Glomerular visceral epithelial cell (primary cell): Measurements from ENCODE around the gene SPPL2A.
"Not testable (repeated sequence)": the region's sequence is repeated elsewhere in the genome, so short reads cannot be mapped to it uniquely, and the experiment has no call there.

Experiments
- DNase-seq: peaks from one replicate; pipeline ENCODE4 v3.0.0-alpha.2; 2016; ENCODE audit errors: extremely low spot score

Gene SPPL2A

GRCh38 chr15:50767332-50767861 is 1.9 kb upstream of the SPPL2A start:
- DNase-seq: no peak

- no peak for DNase-seq
These were observed 878 bp downstream of the SPPL2A start for GRCh38 chr15:50764461-50765194.

- DNase-seq: peak; percentile 43
These were observed 6.7 kb downstream of the SPPL2A start for GRCh38 chr15:50758712-50759205.

GRCh38 chr15:50753463-50753862 is 12.0 kb downstream of the SPPL2A start:
- no peak for DNase-seq

GRCh38 chr15:50751394-50751793 is 14.1 kb downstream of the SPPL2A start:
- no peak for DNase-seq

- DNase-seq: no peak
These were observed 15.2 kb downstream of the SPPL2A start for GRCh38 chr15:50750227-50750705.

GRCh38 chr15:50747523-50747922 is 18.0 kb downstream of the SPPL2A start:
- no peak for DNase-seq

GRCh38 chr15:50744601-50745000 is 20.9 kb downstream of the SPPL2A start:
- DNase-seq: no peak

- no peak for DNase-seq
These were observed 24.6 kb downstream of the SPPL2A start for GRCh38 chr15:50740955-50741354.

GRCh38 chr15:50736823-50737222 is 28.7 kb downstream of the SPPL2A start:
- no peak for DNase-seq

- no peak for DNase-seq
These were observed 30.4 kb downstream of the SPPL2A start for GRCh38 chr15:50735156-50735555.

GRCh38 chr15:50726315-50726714 is 39.2 kb downstream of the SPPL2A start:
- no peak for DNase-seq

GRCh38 chr15:50718700-50719125 is 46.8 kb downstream of the SPPL2A start:
- no peak for DNase-seq

- DNase-seq: no peak
These were observed 53.5 kb downstream of the SPPL2A start for GRCh38 chr15:50712018-50712417.

GRCh38 chr15:50710585-50710984 is 54.9 kb downstream of the SPPL2A start:
- DNase-seq: no peak

- no peak for DNase-seq
These were observed 57.6 kb downstream of the SPPL2A start for GRCh38 chr15:50707878-50708427.

GRCh38 chr15:50702762-50703334 is 62.7 kb downstream of the SPPL2A start:
- no peak for DNase-seq

- no peak for DNase-seq
These were observed 67.4 kb downstream of the SPPL2A start for GRCh38 chr15:50698101-50698500.

- no peak for DNase-seq
These were observed 68.3 kb downstream of the SPPL2A start for GRCh38 chr15:50697109-50697797.

- not testable (repeated sequence) for DNase-seq
These were observed 70.8 kb downstream of the SPPL2A start for GRCh38 chr15:50694634-50695165.

GRCh38 chr15:50687302-50687902 is 78.1 kb downstream of the SPPL2A start:
- DNase-seq: no peak
